KOPT-K1 (cell line): Measurements from ENCODE around the gene TADA3.
A peak's percentile ranks its signal among the peaks of the same experiment; 100 is the strongest.

Experiments
- H3K27ac ChIP-seq: fragments of 200-600 bp; sonication (generic); 2 replicates; pipeline ENCODE4 v1.5.1; 2016; ENCODE audit warnings: antibody characterized with exemption, mild to moderate bottlenecking, low read depth, low read length; ENCODE audit not compliant: poor library complexity, severe bottlenecking
- H3K36me3 ChIP-seq: fragments of 200-600 bp; sonication (generic); 2 replicates; pipeline ENCODE4 v1.5.1; 2017; ENCODE audit warnings: antibody characterized with exemption, mild to moderate bottlenecking, low read length, moderate library complexity; ENCODE audit not compliant: insufficient read depth
- H3K9me3 ChIP-seq: fragments of 200-600 bp; sonication (generic); 2 replicates; pipeline ENCODE4 v1.5.1; 2017; ENCODE audit warnings: antibody characterized with exemption, low read length, mild to moderate bottlenecking; ENCODE audit not compliant: insufficient read depth, poor library complexity, severe bottlenecking

Gene TADA3

GRCh38 chr3:9792405-9793160, at the start of gene TADA3, which contains the start of gene ARPC4:
Gene TADA3 (minus strand): TSS chr3:9792473. CDS start chr3:9791466, 1,007 bp downstream.
Gene ARPC4 (plus strand): TSS chr3:9793082. CDS start chr3:9793122, 40 bp downstream.
- H3K36me3 ChIP-seq, result peaks cover 57% of the 10 kb centered on the region
- peak within 1 kb of the TSS; percentile 93 for H3K27ac ChIP-seq
- H3K9me3 ChIP-seq, result no peaks in the 10 kb centered on the region

- H3K36me3 ChIP-seq, result peaks cover 60% of the 10 kb centered on the region
- no peaks in the 10 kb centered on the region for H3K9me3 ChIP-seq
- H3K27ac ChIP-seq, result no peak overlapping the region
These were observed 48.7 kb upstream of the TADA3 start for GRCh38 chr3:9841015-9841414.

GRCh38 chr3:9838856-9839255, 46.6 kb upstream of the TADA3 start:
- Histone ChIP-seq H3K27ac (no peak overlapping the region), H3K9me3 (no peaks in the 10 kb centered on the region), H3K36me3 (peaks cover 82% of the 10 kb centered on the region)

- no peaks in the 10 kb centered on the region for H3K9me3 ChIP-seq
These were observed 45.7 kb upstream of the TADA3 start for GRCh38 chr3:9837701-9838582.

GRCh38 chr3:9834520-9835380, 42.5 kb upstream of the TADA3 start:
- Histone ChIP-seq H3K9me3 (no peaks in the 10 kb centered on the region), H3K27ac (no peak overlapping the region), H3K36me3 (peaks cover 99% of the 10 kb centered on the region)

More at GRCh38 chr3:9837701-9838582, 45.7 kb upstream of the TADA3 start:
- H3K27ac ChIP-seq, result no peak overlapping the region
- peaks cover 91% of the 10 kb centered on the region for H3K36me3 ChIP-seq

GRCh38 chr3:9833078-9833477, 40.8 kb upstream of the TADA3 start:
- Histone ChIP-seq H3K27ac (no peak overlapping the region), H3K36me3 (peaks cover 99% of the 10 kb centered on the region), H3K9me3 (no peaks in the 10 kb centered on the region)

- Histone ChIP-seq H3K36me3 (peaks cover 98% of the 10 kb centered on the region), H3K27ac (no peak overlapping the region), H3K9me3 (no peaks in the 10 kb centered on the region)
These were observed 39.0 kb upstream of the TADA3 start for GRCh38 chr3:9831253-9831652.

- no peak overlapping the region for H3K27ac ChIP-seq
- H3K9me3 ChIP-seq, result no peaks in the 10 kb centered on the region
- peaks cover 91% of the 10 kb centered on the region for H3K36me3 ChIP-seq
These were observed 36.8 kb upstream of the TADA3 start for GRCh38 chr3:9828801-9829755.

- H3K27ac ChIP-seq, result no peak overlapping the region
- no peaks in the 10 kb centered on the region for H3K9me3 ChIP-seq
- H3K36me3 ChIP-seq, result peaks cover 78% of the 10 kb centered on the region
These were observed 34.7 kb upstream of the TADA3 start for GRCh38 chr3:9826815-9827573.

- Histone ChIP-seq H3K36me3 (peaks cover 74% of the 10 kb centered on the region), H3K9me3 (no peaks in the 10 kb centered on the region), H3K27ac (no peak overlapping the region)
These were observed 33.3 kb upstream of the TADA3 start for GRCh38 chr3:9825451-9826040.

- H3K27ac ChIP-seq, result no peak overlapping the region
These were observed 28.7 kb upstream of the TADA3 start for GRCh38 chr3:9820946-9821345.

GRCh38 chr3:9820543-9820942, 28.3 kb upstream of the TADA3 start:
- H3K36me3 ChIP-seq, result peaks cover 72% of the 10 kb centered on the region
- H3K27ac ChIP-seq, result no peak overlapping the region
- H3K9me3 ChIP-seq, result no peaks in the 10 kb centered on the region

More at GRCh38 chr3:9820946-9821345, 28.7 kb upstream of the TADA3 start:
- Histone ChIP-seq H3K36me3 (peaks cover 72% of the 10 kb centered on the region), H3K9me3 (no peaks in the 10 kb centered on the region)
